Large intestine (tissue), 3 donors: ENCODE measurements around the gene RANBP9. TPM values are rescaled to one million over a fixed set of nuclear protein-coding genes. Genes with fewer than 3 reads are reported as not detected.

Experiments used
- DNase-seq, 2 donors: peaks; one replicate each; pipeline versions ENCODE4 v3.0.0 to v3.0.0-alpha.2; 2013
- H3K27ac ChIP-seq: one replicate; pipeline ENCODE4 v1.5.1; 2013; ENCODE audit warnings: low read length
- H3K27me3 ChIP-seq: 2 replicates; pipeline ENCODE4 v1.6.1; 2013; ENCODE audit warnings: low read length; ENCODE audit not compliant: control insufficient read depth, insufficient read depth
- H3K36me3 ChIP-seq: 2 replicates; pipeline ENCODE4 v1.6.1; 2013; ENCODE audit warnings: low read length; ENCODE audit not compliant: control insufficient read depth, insufficient read depth
- H3K4me1 ChIP-seq: one replicate; pipeline ENCODE4 v1.6.1; 2013; ENCODE audit warnings: low read length; ENCODE audit not compliant: control insufficient read depth, insufficient read depth
- H3K4me3 ChIP-seq: one replicate; pipeline ENCODE4 v1.5.1; 2013; ENCODE audit warnings: low read length
- H3K9me3 ChIP-seq: one replicate; pipeline ENCODE4 v1.6.1; 2013; ENCODE audit warnings: mild to moderate bottlenecking, low read depth, low read length, moderate library complexity; ENCODE audit not compliant: control insufficient read depth
- WGBS: methylation state at CpG from one replicate; pipeline ENCODE4 v1.1.5; 2013; ENCODE audit warnings: low lambda C conversion rate; ENCODE audit not compliant: insufficient coverage; 5-methylcytosine and 5-hydroxymethylcytosine counted together
- polyA plus RNA-seq: library from polyadenylated mRNA; unstranded; fragments of 120-200 nt; gene quantifications from one replicate; pipeline ENCODE4 v1.2.1, GENCODE V29; 2013

RANBP9 gene
- polyA plus RNA-seq, 1 donor = 27.8 TPM

DNA sequence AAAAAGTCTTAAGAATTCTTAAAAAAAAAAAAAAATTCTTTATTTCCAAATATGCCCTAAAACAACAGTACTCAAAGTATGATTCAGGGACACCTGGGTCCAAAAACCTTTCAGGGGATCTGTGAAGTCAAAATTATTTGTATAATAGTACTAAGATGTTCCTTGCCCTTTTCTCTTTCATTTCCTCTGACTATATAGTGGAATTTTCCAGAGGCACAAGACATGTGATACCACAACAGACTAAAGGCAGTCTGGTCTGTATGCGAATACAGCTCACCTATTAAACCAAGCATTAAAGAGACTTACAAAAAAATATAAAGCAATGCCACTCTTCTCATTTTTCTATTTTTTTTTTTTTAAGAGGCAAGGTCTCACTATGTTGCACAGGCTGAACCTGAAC is 81.1 kb downstream of the RANBP9 start:
- no peak for DNase-seq
- H3K27ac ChIP-seq = no peak overlapping the region
- no peak overlapping the region for H3K4me3 ChIP-seq
- H3K36me3 ChIP-seq = peaks cover 44% of the 10 kb centered on the region
- no peaks in the 10 kb centered on the region for H3K9me3 ChIP-seq
- H3K4me1 ChIP-seq = no peaks in the 10 kb centered on the region
- no peaks in the 10 kb centered on the region for H3K27me3 ChIP-seq
- no CpG with 5 or more reads among the region's 1 CpG for WGBS

- no peaks in the 10 kb centered on the region for H3K4me1 ChIP-seq
- peaks cover 51% of the 10 kb centered on the region for H3K36me3 ChIP-seq
- no peak overlapping the region for H3K27ac ChIP-seq
- DNase-seq = no peak
- no peaks in the 10 kb centered on the region for H3K9me3 ChIP-seq
- no peak overlapping the region for H3K4me3 ChIP-seq
- 50% methylated on average over 2 of the region's 4 CpGs for WGBS
- H3K27me3 ChIP-seq = no peaks in the 10 kb centered on the region
Measured at GRCh38 chr6:13629459-13630116, 82.0 kb downstream of the RANBP9 start.

GRCh38 chr6:13624871-13625288 is 86.8 kb downstream of the RANBP9 start:
- DNase-seq = peak in 1 of 2 donors; percentile 23
- H3K36me3 ChIP-seq = peaks cover 66% of the 10 kb centered on the region
- WGBS = 78% methylated on average over 2 of the region's 4 CpGs

DNA sequence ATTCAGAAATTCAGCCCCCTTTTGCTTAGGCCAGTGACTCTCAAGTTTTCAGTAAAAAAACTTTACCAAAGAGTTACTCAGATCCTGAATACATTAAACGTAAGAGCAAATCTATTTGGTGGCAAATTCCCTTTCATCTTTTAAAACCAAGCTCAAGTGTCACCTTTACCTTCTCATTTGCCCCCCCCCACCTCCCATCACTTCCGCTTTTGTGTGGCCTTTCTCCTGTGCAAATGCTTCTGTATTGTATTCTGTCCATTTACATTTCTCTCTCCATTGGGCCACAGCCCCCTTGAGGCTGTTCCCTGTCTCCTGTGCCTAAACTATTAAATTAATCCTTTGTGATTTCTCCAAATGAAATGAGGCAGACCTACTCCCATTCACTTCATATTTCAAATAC is 94.6 kb downstream of the RANBP9 start:
- no peak for DNase-seq
- H3K4me1 ChIP-seq = peaks cover 11% of the 10 kb centered on the region
- no CpG with 5 or more reads among the region's 2 CpGs for WGBS
- no peaks in the 10 kb centered on the region for H3K27me3 ChIP-seq
- no peak overlapping the region for H3K4me3 ChIP-seq
- peaks cover 5% of the 10 kb centered on the region for H3K9me3 ChIP-seq
- H3K36me3 ChIP-seq = peaks cover 41% of the 10 kb centered on the region
- no peak overlapping the region for H3K27ac ChIP-seq

More at GRCh38 chr6:13624871-13625288, 86.8 kb downstream of the RANBP9 start:
- H3K27ac ChIP-seq = no peak overlapping the region
- no peaks in the 10 kb centered on the region for H3K27me3 ChIP-seq
- H3K9me3 ChIP-seq = no peaks in the 10 kb centered on the region
- no peak overlapping the region for H3K4me3 ChIP-seq
- no peaks in the 10 kb centered on the region for H3K4me1 ChIP-seq

DNA sequence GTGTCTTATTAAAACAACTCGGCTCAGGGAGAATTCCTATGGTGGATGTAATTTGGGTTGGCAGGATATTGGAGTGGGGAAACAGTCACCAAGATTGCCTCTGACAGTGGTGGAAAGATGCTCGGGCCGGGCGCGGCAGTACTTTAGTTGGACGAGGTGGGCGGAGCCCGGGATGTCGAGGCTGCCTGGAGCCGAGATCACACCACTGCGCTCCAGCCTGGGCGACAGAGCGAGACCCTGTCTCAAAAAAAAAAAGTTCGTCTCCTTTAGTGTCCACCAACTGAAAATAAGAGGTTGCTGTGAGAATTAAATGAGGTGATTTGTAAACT is 95.9 kb downstream of the RANBP9 start:
- WGBS = no CpG with 5 or more reads among the region's 14 CpGs
- Histone ChIP-seq H3K4me3 (peak overlapping the region; percentile 83), H3K27ac (peak overlapping the region; percentile 73), H3K36me3 (peaks cover 31% of the 10 kb centered on the region), H3K4me1 (peaks cover 11% of the 10 kb centered on the region), H3K9me3 (peaks cover 5% of the 10 kb centered on the region), H3K27me3 (no peaks in the 10 kb centered on the region)
- peak in 1 of 2 donors; percentile 19 for DNase-seq

DNA sequence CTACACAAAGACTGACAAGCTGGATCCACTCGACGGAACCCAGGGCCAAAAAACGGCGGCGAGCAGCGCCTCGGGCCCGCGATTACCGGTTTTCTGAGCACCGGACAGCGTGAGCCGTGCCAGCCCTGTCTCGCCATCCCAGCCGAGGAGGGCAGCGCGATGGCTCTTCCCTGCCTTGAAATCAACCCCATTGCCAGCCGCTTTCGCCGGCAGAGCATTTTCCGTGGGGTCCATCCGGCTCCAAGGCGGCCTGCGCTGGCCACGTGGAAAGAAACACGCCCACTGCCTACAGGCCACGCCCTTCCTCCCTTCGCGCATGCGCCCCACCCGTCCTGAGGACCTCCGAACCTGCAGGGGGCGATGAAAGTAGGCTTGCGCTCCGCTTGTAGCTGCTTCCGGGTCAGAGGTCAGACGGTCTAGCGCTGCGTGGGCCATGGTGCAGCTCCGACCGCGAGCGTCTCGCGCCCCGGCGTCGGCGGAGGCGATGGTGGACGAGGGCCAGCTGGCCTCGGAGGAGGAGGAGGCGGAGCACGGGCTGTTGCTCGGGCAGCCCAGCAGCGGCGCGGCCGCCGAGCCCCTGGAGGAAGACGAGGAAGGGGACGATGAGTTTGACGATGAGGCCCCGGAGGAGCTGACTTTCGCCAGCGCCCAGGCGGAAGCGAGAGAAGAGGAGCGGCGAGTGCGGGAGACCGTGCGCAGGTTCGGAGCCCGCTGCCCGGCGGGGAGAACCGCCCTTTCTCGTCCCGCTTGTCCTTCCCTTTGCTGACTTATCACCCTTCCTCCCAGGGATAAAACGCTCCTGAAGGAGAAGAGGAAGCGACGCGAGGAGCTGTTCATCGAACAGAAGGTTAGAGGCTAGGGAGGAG is 96.5 kb downstream of the RANBP9 start, which contains the start of gene NOL7:
Gene NOL7 (plus strand): TSS at position 410 of the 866 bp plus-strand sequence. CDS start 24 bp downstream, at position 434.
- Histone ChIP-seq H3K9me3 (peaks cover 5% of the 10 kb centered on the region), H3K4me1 (peaks cover 11% of the 10 kb centered on the region), H3K36me3 (peaks cover 27% of the 10 kb centered on the region), H3K27ac (peak within 1 kb of the TSS; percentile 89), H3K27me3 (no peaks in the 10 kb centered on the region), H3K4me3 (peak within 1 kb of the TSS; percentile 83)
- WGBS = no CpG with 5 or more reads among the region's 85 CpGs
- peak; percentile 97 for DNase-seq

DNA sequence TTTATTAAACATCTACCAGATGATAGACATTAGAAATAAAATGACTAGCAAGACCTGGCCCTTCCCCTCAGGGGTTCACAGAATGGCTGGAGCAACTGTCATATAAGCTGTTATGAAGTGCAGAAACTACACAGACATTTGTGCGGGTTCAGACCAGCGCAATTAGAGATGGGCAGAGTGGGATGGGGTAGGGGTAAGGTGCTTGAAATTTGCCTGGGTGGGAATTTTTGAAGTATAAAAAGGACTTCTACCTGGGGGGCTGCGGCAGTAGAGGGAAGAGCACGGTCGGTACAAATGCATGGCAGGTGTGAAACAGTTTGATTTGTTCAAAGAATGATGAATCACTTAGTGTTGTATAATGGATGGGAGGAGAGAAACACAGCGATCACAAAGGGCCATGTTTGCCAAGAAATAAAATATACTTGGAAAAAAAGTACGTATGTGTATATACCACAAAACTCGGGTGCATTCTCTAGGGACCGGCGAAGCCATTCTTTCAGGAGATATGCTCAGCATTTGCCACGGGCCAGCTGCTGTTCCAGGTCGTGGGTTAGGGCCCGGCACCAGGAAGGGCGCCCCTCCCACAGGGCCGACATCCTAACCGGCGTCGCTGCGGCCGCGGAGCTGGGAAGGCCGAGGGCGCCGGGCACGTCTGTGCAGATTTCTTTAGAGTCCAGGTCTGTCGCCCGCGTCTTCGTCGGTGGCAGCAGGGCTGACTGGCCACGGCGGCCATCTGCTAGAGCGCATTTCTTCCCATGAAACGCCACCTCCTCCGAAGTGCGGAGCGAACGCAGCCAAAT is 97.3 kb downstream of the RANBP9 start:
- 0% methylated on average over 2 of the region's 38 CpGs for WGBS
- Histone ChIP-seq H3K27me3 (no peaks in the 10 kb centered on the region), H3K27ac (peak overlapping the region; percentile 89), H3K36me3 (peaks cover 22% of the 10 kb centered on the region), H3K4me3 (peak overlapping the region; percentile 83), H3K9me3 (peaks cover 5% of the 10 kb centered on the region), H3K4me1 (peaks cover 11% of the 10 kb centered on the region)
- DNase-seq = peak in 1 of 2 donors; percentile 16

- no peak for DNase-seq
- no CpG with 5 or more reads among the region's 3 CpGs for WGBS
- Histone ChIP-seq H3K4me3 (no peak overlapping the region), H3K4me1 (peaks cover 11% of the 10 kb centered on the region), H3K9me3 (peaks cover 5% of the 10 kb centered on the region), H3K27ac (no peak overlapping the region), H3K27me3 (no peaks in the 10 kb centered on the region), H3K36me3 (peaks cover 12% of the 10 kb centered on the region)
Measured at GRCh38 chr6:13613029-13613594, 98.5 kb downstream of the RANBP9 start.

GRCh38 chr6:13611715-13612114 is 99.9 kb downstream of the RANBP9 start:
- Histone ChIP-seq H3K27ac (no peak overlapping the region), H3K36me3 (peaks cover 3% of the 10 kb centered on the region), H3K9me3 (peaks cover 5% of the 10 kb centered on the region), H3K4me1 (peaks cover 10% of the 10 kb centered on the region), H3K4me3 (no peak overlapping the region), H3K27me3 (no peaks in the 10 kb centered on the region)
- WGBS = 78% methylated on average over 4 of the region's 4 CpGs
- DNase-seq = no peak

DNA sequence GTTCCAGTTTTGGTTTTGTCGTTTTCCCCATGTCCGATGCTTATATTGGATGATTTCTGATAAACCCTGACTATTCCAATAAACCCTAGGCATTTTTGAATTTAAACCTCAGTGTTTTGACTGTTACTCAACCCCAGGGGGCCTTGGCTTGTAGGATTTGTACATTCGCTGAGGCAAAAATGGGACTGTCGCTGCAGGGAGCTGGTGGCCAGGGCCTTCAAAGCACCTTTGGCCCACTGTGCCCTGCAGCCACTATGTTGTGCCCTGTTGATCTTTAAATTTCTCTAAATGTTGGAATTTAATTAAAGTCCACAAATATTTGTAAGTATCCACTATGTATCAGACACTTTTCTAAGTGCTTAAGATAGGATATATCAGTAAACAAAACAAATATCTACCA is 106.0 kb downstream of the RANBP9 start:
- no peak overlapping the region for H3K4me3 ChIP-seq
- no peak for DNase-seq
- no peak overlapping the region for H3K27ac ChIP-seq
- H3K27me3 ChIP-seq = no peaks in the 10 kb centered on the region
- WGBS = 100% methylated on average over 1 of the region's 4 CpGs
- peaks cover 22% of the 10 kb centered on the region for H3K36me3 ChIP-seq
- H3K4me1 ChIP-seq = no peaks in the 10 kb centered on the region
- H3K9me3 ChIP-seq = no peaks in the 10 kb centered on the region
